ENCODE measurements around the gene ANKRD33B. TPM values are rescaled to one million over a fixed set of nuclear protein-coding genes. Genes with fewer than 3 reads are reported as not detected.

Gene ANKRD33B
- total RNA-seq, 1 experiment from 2014 or later = 6.9 TPM

- H4K20me1 ChIP-seq (ENCODE audit: control insufficient read depth, insufficient read depth, insufficient read length) = no peaks in the 10 kb centered on the region
- H3K4me1 Mint-ChIP-seq = peaks cover 25 to 26% of the 10 kb centered on the region in 2 experiments
- H2BK20ac ChIP-seq (ENCODE audit: low read depth, low read length, poor library complexity, severe bottlenecking) = no peak overlapping the region
- no peak overlapping the region for H3K56ac ChIP-seq (ENCODE audit: insufficient read length, low read depth, low read length)
- no CpG with 5 or more reads among the region's 7 CpGs for WGBS (ENCODE audit: extremely low coverage, insufficient read length, low lambda C conversion rate)
- H4K8ac ChIP-seq (replicated peaks; ENCODE audit: insufficient read length, low read depth, low read length) = no peak overlapping the region
- H3K4me1 ChIP-seq (ENCODE audit: insufficient read depth, low read length) = peaks cover 5% of the 10 kb centered on the region; the same call in 1 of the 2 replicates
- H3K4me2 ChIP-seq (ENCODE audit: insufficient read depth, insufficient read length, low read length) = no peak overlapping the region
- no peaks in the 10 kb centered on the region for H3K27me3 ChIP-seq (ENCODE audit: insufficient read depth, low read length)
- H3K23ac ChIP-seq (ENCODE audit: insufficient read length, low read depth, low read length) = no peak overlapping the region
- peaks cover 13% of the 10 kb centered on the region for H3K27me3 Mint-ChIP-seq (ENCODE audit: low read depth)
- H3K9ac ChIP-seq (ENCODE audit: extremely low read depth, insufficient read length, low read length) = no peak overlapping the region
- no peak overlapping the region for H2BK120ac ChIP-seq (ENCODE audit: low read depth, low read length, poor library complexity, severe bottlenecking)
- no peak overlapping the region for H2BK12ac ChIP-seq (ENCODE audit: insufficient read length, low read depth, low read length)
- DNase-seq = no peak
- no peak overlapping the region for H2AFZ ChIP-seq (ENCODE audit: low read length)
- H3K36me3 Mint-ChIP-seq (ENCODE audit: insufficient read depth in 1 of 3, low read depth in 3 of 3) = no peaks in the 10 kb centered on the region
- no peaks in the 10 kb centered on the region for H3K23me2 ChIP-seq (ENCODE audit: insufficient read length, low read depth, low read length, poor library complexity, severe bottlenecking)
- no peak overlapping the region for H3K18ac ChIP-seq (ENCODE audit: insufficient read length, low read depth, low read length)
- no peaks in the 10 kb centered on the region; the same call in 1 of the 2 replicates for H3K79me2 ChIP-seq (ENCODE audit: insufficient read depth, low read length)
- no peak overlapping the region; the same call in 1 of the 2 replicates for H3K14ac ChIP-seq (ENCODE audit: insufficient read depth, low read length)
- H3K4me3 Mint-ChIP-seq = no peak overlapping the region
- H3K9me3 ChIP-seq (ENCODE audit: control insufficient read depth, low read depth, low read length) = no peaks in the 10 kb centered on the region
- H4K91ac ChIP-seq (ENCODE audit: insufficient read length, low read depth, low read length) = no peak overlapping the region
- no peak overlapping the region for H4K5ac ChIP-seq (ENCODE audit: insufficient read length, low read depth, low read length)
- no peak overlapping the region for H2AK5ac ChIP-seq (ENCODE audit: insufficient read length, low read length)
- no peaks in the 10 kb centered on the region; a peak in 1 of 5 replicates for H3K9me3 Mint-ChIP-seq
- no peaks in the 10 kb centered on the region for H3K79me1 ChIP-seq (ENCODE audit: insufficient read depth, low read depth, low read length, poor library complexity, severe bottlenecking)
- no peak overlapping the region for H3T11ph ChIP-seq (ENCODE audit: low read length)
- H3K27ac Mint-ChIP-seq = peak overlapping the region in 1 of 3 experiments; percentile 9; a peak in 1 of 7 replicates
- no peak overlapping the region for H2BK5ac ChIP-seq (ENCODE audit: insufficient read length, low read length)
- no peak overlapping the region for H3K4ac ChIP-seq (ENCODE audit: low read depth, low read length)
- TF ChIP-seq CTCF (conservative IDR thresholded peaks at IDR 0.05) = no peak
- H3K27ac ChIP-seq (ENCODE audit: insufficient read length, low read depth, low read length) = no peak overlapping the region
- no peak overlapping the region for H2BK15ac ChIP-seq (ENCODE audit: low read depth, low read length)
Measured at GRCh38 chr5:10581867-10582511, 18.1 kb downstream of the ANKRD33B start.
